Tibial nerve (tissue), 3 donors: ENCODE data around the gene HS1BP3.

ENCODE experiments used
- POLR2A ChIP-seq, 2 donors: fragments of 450-650 bp; IDR thresholded peaks; one replicate each; pipeline ENCODE4 v1.6.1; 2017; ENCODE audit warnings: antibody characterized with exemption in 2 of 2, mild to moderate bottlenecking in 2 of 2, moderate library complexity in 2 of 2
- TF ChIP-seq, protein P1 (sequence below), 5 experiments: fragments of 200-600 bp in 3 of 5; fragments of 450-650 bp in 2 of 5; sonication (generic) in 3 of 5; IDR thresholded peaks; one replicate each; pipeline ENCODE4 v1.5.1; 2016 to 2019; ENCODE audit warnings: antibody characterized with exemption in 5 of 5, mild to moderate bottlenecking in 3 of 5, moderate library complexity in 2 of 5

DNA sequence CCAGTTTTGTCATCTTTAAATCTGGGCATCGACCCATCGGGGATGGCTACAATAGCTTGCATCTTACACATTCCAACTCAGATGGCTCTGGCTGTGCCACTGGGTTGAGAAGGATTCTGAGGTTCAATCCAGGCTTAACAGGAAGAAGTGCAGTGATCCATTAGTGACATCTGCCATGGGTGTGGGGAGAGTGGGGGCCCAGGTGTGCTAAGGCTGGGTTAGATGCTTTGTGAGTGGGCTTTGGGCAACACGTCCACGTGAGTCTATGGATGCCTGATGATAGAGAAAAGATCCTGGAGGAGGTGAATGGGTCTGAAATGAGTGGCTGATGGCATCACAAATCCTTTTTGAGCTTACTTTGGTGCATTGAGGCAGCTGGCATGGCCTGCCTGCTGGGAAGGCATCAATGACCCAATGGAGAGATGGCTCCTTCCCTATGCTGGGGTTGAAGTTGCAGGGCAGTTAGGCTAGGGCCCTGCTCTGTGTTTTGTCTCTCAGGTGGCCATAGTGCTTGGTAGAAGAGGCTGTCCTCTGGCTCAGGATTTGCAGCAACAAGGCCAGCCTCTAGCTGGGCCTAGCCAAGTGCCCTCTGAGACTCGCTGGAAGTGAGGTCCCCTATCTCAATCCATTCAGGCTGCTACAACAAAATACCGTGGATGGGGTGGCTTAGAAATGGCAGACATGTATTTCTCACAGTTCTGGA, 56.7 kb downstream of the HS1BP3 start:
- TF ChIP-seq, protein P1, sequence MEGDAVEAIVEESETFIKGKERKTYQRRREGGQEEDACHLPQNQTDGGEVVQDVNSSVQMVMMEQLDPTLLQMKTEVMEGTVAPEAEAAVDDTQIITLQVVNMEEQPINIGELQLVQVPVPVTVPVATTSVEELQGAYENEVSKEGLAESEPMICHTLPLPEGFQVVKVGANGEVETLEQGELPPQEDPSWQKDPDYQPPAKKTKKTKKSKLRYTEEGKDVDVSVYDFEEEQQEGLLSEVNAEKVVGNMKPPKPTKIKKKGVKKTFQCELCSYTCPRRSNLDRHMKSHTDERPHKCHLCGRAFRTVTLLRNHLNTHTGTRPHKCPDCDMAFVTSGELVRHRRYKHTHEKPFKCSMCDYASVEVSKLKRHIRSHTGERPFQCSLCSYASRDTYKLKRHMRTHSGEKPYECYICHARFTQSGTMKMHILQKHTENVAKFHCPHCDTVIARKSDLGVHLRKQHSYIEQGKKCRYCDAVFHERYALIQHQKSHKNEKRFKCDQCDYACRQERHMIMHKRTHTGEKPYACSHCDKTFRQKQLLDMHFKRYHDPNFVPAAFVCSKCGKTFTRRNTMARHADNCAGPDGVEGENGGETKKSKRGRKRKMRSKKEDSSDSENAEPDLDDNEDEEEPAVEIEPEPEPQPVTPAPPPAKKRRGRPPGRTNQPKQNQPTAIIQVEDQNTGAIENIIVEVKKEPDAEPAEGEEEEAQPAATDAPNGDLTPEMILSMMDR (IDR thresholded peaks at IDR 0.05), result no peak
- no peak for TF ChIP-seq POLR2A (IDR thresholded peaks at IDR 0.05)
